ENCODE data around the gene SPSB4. TPM values are rescaled to one million over a fixed set of nuclear protein-coding genes. Genes with fewer than 3 reads are reported as not detected.
A peak's percentile ranks its signal among the peaks of the same experiment; 100 is the strongest.

The SPSB4 gene
- total and polyA plus RNA-seq, 2 of the 13 experiments (the other 11 are each of a cell fraction or from before 2014, with no cell fraction given) = not detected

- TF ChIP-seq HDAC2 (CRISPR knock-in tag; IDR thresholded peaks at IDR 0.05) (no peak; the same call in 1 of the 2 replicates), FIP1L1 (IDR thresholded peaks at IDR 0.05; ENCODE audit: borderline replicate concordance, insufficient read depth, low read depth, low read length) (no peak), ZNF256 (CRISPR knock-in tag; conservative IDR thresholded peaks at IDR 0.05) (no peak), ZNF703 (CRISPR knock-in tag; IDR thresholded peaks at IDR 0.05; ENCODE audit: borderline replicate concordance) (no peak), ZNF678 (CRISPR knock-in tag; IDR thresholded peaks at IDR 0.05) (no peak), ZNF839 (CRISPR knock-in tag; IDR thresholded peaks at IDR 0.05; ENCODE audit: borderline replicate concordance) (no peak), ZNF281 (CRISPR knock-in tag; IDR thresholded peaks at IDR 0.05; ENCODE audit: borderline replicate concordance) (no peak), ZNF362 (CRISPR knock-in tag; IDR thresholded peaks at IDR 0.05; ENCODE audit: borderline replicate concordance) (no peak), ZNF572 (CRISPR knock-in tag; IDR thresholded peaks at IDR 0.05) (no peak), ZNF816 (CRISPR knock-in tag; IDR thresholded peaks at IDR 0.05; ENCODE audit: borderline replicate concordance) (no peak), ZKSCAN5 (CRISPR knock-in tag; IDR thresholded peaks at IDR 0.05) (no peak), SPEN (CRISPR knock-in tag; IDR thresholded peaks at IDR 0.05; ENCODE audit: low read depth) (no peak; the same call in 1 of the 2 replicates), ZNF737 (CRISPR knock-in tag; IDR thresholded peaks at IDR 0.05; ENCODE audit: borderline replicate concordance) (no peak), MAX (IDR thresholded peaks at IDR 0.05) (no peak), FOXA3 (CRISPR knock-in tag; IDR thresholded peaks at IDR 0.05) (peak; percentile 42; the same call in 1 of the 2 replicates), PHF21A (CRISPR knock-in tag; IDR thresholded peaks at IDR 0.05) (no peak), DMAP1 (CRISPR knock-in tag; IDR thresholded peaks at IDR 0.05) (no peak), ZSCAN30 (CRISPR knock-in tag; IDR thresholded peaks at IDR 0.05) (no peak), RXRA (CRISPR knock-in tag; IDR thresholded peaks at IDR 0.05) (0 out of 2 replicates have a peak, but pooled peaks have one; percentile 24), NFATC3 (CRISPR knock-in tag; IDR thresholded peaks at IDR 0.05) (no peak), KMT2A (CRISPR knock-in tag; IDR thresholded peaks at IDR 0.05) (no peak), ARNT (IDR thresholded peaks at IDR 0.05) (no peak), SAP130 (CRISPR knock-in tag; IDR thresholded peaks at IDR 0.05; ENCODE audit: low read depth) (0 out of 2 replicates have a peak, but pooled peaks have one; percentile 27), BCLAF1 (IDR thresholded peaks at IDR 0.05) (no peak), BHLHE40 (IDR thresholded peaks at IDR 0.05; ENCODE audit: low read length) (0 out of 2 replicates have a peak, but pooled peaks have one; percentile 22), IKZF4 (CRISPR knock-in tag; IDR thresholded peaks at IDR 0.05; ENCODE audit: borderline replicate concordance, low read depth, not compliant biosample characterization) (no peak), GABPB1 (CRISPR knock-in tag; IDR thresholded peaks at IDR 0.05) (no peak; the same call in 1 of the 2 replicates)
Observed at GRCh38 chr3:141192345-141192744, 141.2 kb downstream of the SPSB4 start (continued).
